Naive thymus-derived CD4-positive, alpha-beta T cell (primary cell): ENCODE data around the gene PPP3R2. TPM values are rescaled to one million over a fixed set of nuclear protein-coding genes. Genes with fewer than 3 reads are reported as not detected.

ENCODE experiments used
- ATAC-seq: fragments of 150-1000 bp; cut with Tn5 transposase; 2 replicates; pipeline ENCODE4 v1.10.0; 2021; ENCODE audit warnings: mild to moderate bottlenecking, moderate library complexity
- CTCF ChIA-PET: fragments of 350-600 bp; sonication (Branson Sonifier 250); formaldehyde crosslinking; loops from one replicate; lab custom pipeline; 2021; ENCODE audit warnings: antibody characterized with exemption; lab: Charles Lee
- POLR2A ChIA-PET: fragments of 350-600 bp; sonication (Branson Sonifier 250); formaldehyde crosslinking; loops from one replicate; lab custom pipeline; 2021; ENCODE audit warnings: antibody characterized with exemption, inconsistent platforms; lab: Charles Lee
- DNase-seq, 9 donors: peaks; one replicate each; pipeline versions ENCODE4 v3.0.0 to v3.0.0-alpha.2; 2020 to 2022; ENCODE audit warnings: mixed read lengths in 1 of 9
- H3K27ac ChIP-seq: one replicate; pipeline ENCODE4 v1.7.0; 2013; ENCODE audit warnings: mild to moderate bottlenecking, low read depth, low read length, moderate library complexity
- H3K27me3 ChIP-seq, 2 donors: one replicate each; pipeline ENCODE4 v1.7.0; 2013; ENCODE audit warnings: low read length in 2 of 2, mild to moderate bottlenecking in 2 of 2, moderate library complexity in 2 of 2; ENCODE audit not compliant: control insufficient read depth in 2 of 2, insufficient read depth in 2 of 2
- H3K36me3 ChIP-seq, 3 experiments: 1 replicate in 2 of 3; 2 replicates in 1 of 3; pipeline ENCODE4 v1.7.0; 2013; ENCODE audit warnings: low read length in 3 of 3, mild to moderate bottlenecking in 3 of 3, moderate library complexity in 1 of 3; ENCODE audit not compliant: insufficient read depth in 3 of 3, control insufficient read depth in 2 of 3
- H3K4me1 ChIP-seq, 2 donors: one replicate each; pipeline ENCODE4 v1.7.0; 2013; ENCODE audit warnings: low read length in 2 of 2, mild to moderate bottlenecking in 2 of 2, moderate library complexity in 1 of 2; ENCODE audit not compliant: control insufficient read depth in 2 of 2, insufficient read depth in 2 of 2
- H3K4me3 ChIP-seq: 2 replicates; pipeline ENCODE4 v1.7.0; 2013; ENCODE audit warnings: mild to moderate bottlenecking, low read length
- H3K9me3 ChIP-seq, 3 experiments: 1 replicate in 2 of 3; 2 replicates in 1 of 3; pipeline ENCODE4 v1.7.0; 2013; ENCODE audit warnings: low read length in 3 of 3; ENCODE audit not compliant: control insufficient read depth in 2 of 3
- H3K27ac Mint-ChIP-seq, 9 donors: one replicate each; pipeline ENCODE4 v1.8.0; 2020 to 2022; ENCODE audit warnings: mixed read lengths in 9 of 9, mild to moderate bottlenecking in 8 of 9, moderate library complexity in 5 of 9, inconsistent platforms in 2 of 9
- H3K27me3 Mint-ChIP-seq, 5 donors: one replicate each; pipeline ENCODE4 v1.8.0; 2021 to 2022; ENCODE audit warnings: mixed read lengths in 5 of 5, mild to moderate bottlenecking in 1 of 5
- H3K36me3 Mint-ChIP-seq, 5 donors: one replicate each; pipeline ENCODE4 v1.8.0; 2020 to 2022; ENCODE audit warnings: mixed read lengths in 5 of 5, mild to moderate bottlenecking in 3 of 5, inconsistent platforms in 1 of 5
- H3K4me1 Mint-ChIP-seq, 7 donors: one replicate each; pipeline ENCODE4 v1.8.0; 2020 to 2022; ENCODE audit warnings: mixed read lengths in 7 of 7, mild to moderate bottlenecking in 3 of 7, inconsistent platforms in 1 of 7
- H3K4me3 Mint-ChIP-seq, 10 donors: one replicate each; pipeline ENCODE4 v1.8.0; 2020 to 2022; ENCODE audit warnings: mild to moderate bottlenecking in 10 of 10, mixed read lengths in 10 of 10, moderate library complexity in 6 of 10, inconsistent platforms in 2 of 10
- H3K9me3 Mint-ChIP-seq, 11 donors: one replicate each; pipeline ENCODE4 v1.8.0; 2020 to 2022; ENCODE audit warnings: mixed read lengths in 11 of 11, mild to moderate bottlenecking in 4 of 11, inconsistent platforms in 1 of 11, moderate library complexity in 1 of 11
- intact Hi-C, 2 donors: fragments of 100-400 bp; cut with micrococcal nuclease; formaldehyde crosslinking; loops; one replicate each; pipeline ENCODE4 v1.15.1; 2023
- polyA plus RNA-seq, 2 donors: library from polyadenylated mRNA; unstranded; fragments of 300-500 nt; fragmentation: Illumina TruSeq; gene quantifications; one replicate each; pipeline ENCODE4 v1.2.3, GENCODE V29; 2021
- total RNA-seq, 6 experiments: library from RNA in 5 of 6; stranded (reverse) in 5 of 6; gene quantifications; 1 replicate in 5 of 6; 2 replicates in 1 of 6; pipeline ENCODE4 v1.2.3 and lab custom pipeline; 2021 to 2026

PPP3R2 gene
- total and polyA plus RNA-seq, 7 experiments from 2014 or later, result not detected

DNA sequence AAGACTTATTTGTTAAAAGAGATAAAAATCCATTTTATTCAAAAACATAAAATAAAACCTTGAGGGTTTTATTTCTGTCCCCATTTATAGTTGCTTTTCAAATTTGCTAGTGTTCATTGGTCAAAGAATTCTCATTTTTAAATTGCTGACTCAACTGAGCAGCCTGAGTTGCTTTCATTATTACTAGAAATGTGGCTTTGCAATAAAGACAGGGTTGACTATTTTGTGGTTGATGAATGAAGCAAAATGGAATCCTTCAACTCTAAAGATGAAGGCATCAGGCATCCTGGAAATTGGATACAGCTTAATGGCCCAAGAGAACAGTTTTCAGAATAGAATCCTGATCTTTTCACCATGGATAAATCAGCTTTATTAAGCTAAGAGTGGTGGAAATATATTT is 23.9 kb upstream of the PPP3R2 start:
- no peak for ATAC-seq
- Histone ChIP-seq H3K27ac (no peak overlapping the region), H3K4me3 (no peak overlapping the region), H3K27me3 (no peaks in the 10 kb centered on the region), H3K9me3 (no peaks in the 10 kb centered on the region), H3K36me3 (no peaks in the 10 kb centered on the region), H3K4me1 (no peaks in the 10 kb centered on the region)
- no peak for DNase-seq
- Mint-ChIP-seq H3K27me3 (peaks cover 0 to 2% (median 0%) of the 10 kb centered on the region in 5 donors), H3K4me3 (no peak overlapping the region), H3K27ac (no peak overlapping the region), H3K9me3 (peaks cover 0 to 4% (median 0%) of the 10 kb centered on the region in 11 donors), H3K36me3 (no peaks in the 10 kb centered on the region), H3K4me1 (no peaks in the 10 kb centered on the region)
- intact Hi-C loops, result no loop called here
- CTCF ChIA-PET, result no interaction called here
- POLR2A ChIA-PET, result no interaction called here

DNA sequence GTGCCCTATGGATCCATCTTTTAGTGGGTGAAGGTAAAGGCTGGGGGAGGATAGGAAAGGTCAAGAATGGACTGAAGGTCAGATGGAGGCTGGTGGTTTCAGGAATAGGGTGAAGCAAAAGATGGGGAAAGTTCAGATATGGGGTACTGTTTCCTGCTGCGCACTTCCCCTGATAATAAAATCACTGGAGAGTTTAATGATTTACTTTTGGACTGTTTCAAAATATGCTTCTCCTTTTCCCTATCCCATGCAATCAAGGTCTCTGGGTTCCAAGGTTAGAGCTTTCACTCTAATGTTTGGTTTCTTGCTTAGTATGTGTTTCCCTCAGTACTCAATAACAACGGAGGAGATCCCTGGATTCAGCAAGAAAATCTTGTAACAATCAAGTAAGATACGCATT is 10.8 kb upstream of the PPP3R2 start:
- no peaks in the 10 kb centered on the region for H3K27me3 ChIP-seq
- H3K27me3 Mint-ChIP-seq, result peaks cover 4 to 18% (median 7%) of the 10 kb centered on the region in 5 donors
- no peak overlapping the region for H3K27ac ChIP-seq
- ChIA-PET POLR2A (no interaction called here), CTCF (no interaction called here)
- peaks cover 0 to 6% (median 4%) of the 10 kb centered on the region in 7 donors for H3K4me1 Mint-ChIP-seq
- H3K36me3 ChIP-seq, result no peaks in the 10 kb centered on the region
- no peak overlapping the region for H3K4me3 Mint-ChIP-seq
- no peaks in the 10 kb centered on the region for H3K36me3 Mint-ChIP-seq
- ATAC-seq (no peak), DNase-seq (no peak)
- no peaks in the 10 kb centered on the region for H3K9me3 Mint-ChIP-seq
- no peaks in the 10 kb centered on the region for H3K4me1 ChIP-seq
- intact Hi-C loops, result no loop called here
- H3K9me3 ChIP-seq, result no peaks in the 10 kb centered on the region
- H3K4me3 ChIP-seq, result no peak overlapping the region
- no peak overlapping the region for H3K27ac Mint-ChIP-seq

DNA sequence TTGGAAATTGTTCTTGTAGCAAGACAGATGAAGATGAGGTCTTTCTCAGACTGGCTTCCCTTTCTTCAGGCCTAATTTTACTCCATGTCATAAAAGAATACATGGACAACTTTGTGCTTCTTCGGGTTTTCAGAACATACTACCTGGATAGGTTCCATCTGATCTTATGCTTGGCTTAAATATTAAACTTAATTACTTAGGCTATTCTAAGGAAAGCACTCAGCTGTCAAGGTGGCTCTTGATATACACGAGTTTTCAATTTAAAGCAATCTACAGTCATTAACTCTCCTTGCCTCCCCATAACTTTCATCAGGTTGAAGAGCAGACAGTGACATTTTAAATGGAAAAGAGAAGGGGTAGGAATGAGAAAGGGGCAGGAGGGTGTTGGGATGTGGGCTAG is 9.5 kb upstream of the PPP3R2 start:
- Histone ChIP-seq H3K4me3 (no peak overlapping the region), H3K4me1 (no peaks in the 10 kb centered on the region), H3K27me3 (no peaks in the 10 kb centered on the region), H3K27ac (no peak overlapping the region), H3K9me3 (no peaks in the 10 kb centered on the region), H3K36me3 (no peaks in the 10 kb centered on the region)
- peaks cover 0 to 6% (median 4%) of the 10 kb centered on the region in 7 donors for H3K4me1 Mint-ChIP-seq
- no peak overlapping the region for H3K27ac Mint-ChIP-seq
- intact Hi-C loops, result no loop called here
- ChIA-PET CTCF (interaction anchor here (1.2 kb wide), 1 partner anchor 124 kb away, joined by 5 read pairs; no protein-coding TSS in a partner anchor), POLR2A (no interaction called here)
- no peak for ATAC-seq
- DNase-seq, result no peak
- no peaks in the 10 kb centered on the region for H3K36me3 Mint-ChIP-seq
- H3K27me3 Mint-ChIP-seq, result peaks cover 4 to 18% (median 7%) of the 10 kb centered on the region in 5 donors
- H3K4me3 Mint-ChIP-seq, result no peak overlapping the region
- no peaks in the 10 kb centered on the region for H3K9me3 Mint-ChIP-seq

DNA sequence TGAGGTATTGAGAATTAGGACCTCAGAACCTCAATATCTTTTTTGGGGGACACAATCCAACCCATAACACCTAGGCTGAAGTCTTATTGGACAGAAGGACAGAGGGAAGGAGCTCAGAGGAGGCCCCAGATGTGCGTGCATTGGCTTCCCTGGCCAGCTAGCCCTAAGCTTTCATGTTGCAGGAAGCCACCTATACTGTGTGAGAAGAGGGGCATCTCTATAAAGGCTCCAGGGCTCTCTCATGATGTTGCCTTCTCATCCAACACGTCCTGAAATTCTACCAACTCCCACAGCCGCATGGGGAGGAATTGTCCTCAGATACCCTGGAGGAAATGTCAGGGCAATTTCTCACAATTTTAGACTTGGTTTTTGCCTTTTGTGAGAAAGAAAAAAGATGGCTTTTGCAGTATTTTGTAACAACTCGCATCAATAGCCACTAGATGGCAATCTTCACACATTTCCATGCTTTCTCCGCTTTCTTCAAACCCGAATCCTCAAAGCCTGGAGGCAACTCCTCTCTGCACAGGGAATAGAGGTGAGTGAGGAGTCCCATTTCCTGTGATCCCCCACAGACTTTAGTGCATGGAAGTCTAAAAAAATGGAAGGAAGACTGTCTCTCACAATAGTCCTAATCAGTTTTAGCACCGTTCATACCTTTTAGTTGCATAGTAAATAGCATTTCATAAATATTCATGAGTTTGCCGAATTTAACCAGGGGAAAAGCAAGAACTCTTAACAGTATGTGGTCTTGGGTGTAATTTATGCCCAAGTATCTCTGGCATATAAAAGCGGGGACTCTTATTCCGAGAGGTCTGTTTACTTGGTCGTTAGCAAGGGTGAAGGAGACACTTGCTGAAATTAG is 7.4 kb upstream of the PPP3R2 start:
- DNase-seq (peak in 7 of 9 donors; percentile 11 to 45 (median 40)), ATAC-seq (peak; percentile 66)
- no peaks in the 10 kb centered on the region for H3K9me3 ChIP-seq
- no peak overlapping the region for H3K4me3 ChIP-seq
- ChIA-PET POLR2A (no interaction called here), CTCF (interaction anchor here (0.9 to 2.8 kb wide), 4 partner anchors 29 to 37 kb away, joined by 3 to 8 read pairs (median 6); no protein-coding TSS in a partner anchor)
- H3K4me1 ChIP-seq, result no peaks in the 10 kb centered on the region
- intact Hi-C loops, result loop anchor here (1.0 to 2.0 kb wide), 3 partner anchors 31 to 127 kb away; no protein-coding TSS in a partner anchor
- no peaks in the 10 kb centered on the region for H3K9me3 Mint-ChIP-seq
- H3K27ac ChIP-seq, result no peak overlapping the region
- H3K27me3 ChIP-seq, result no peaks in the 10 kb centered on the region
- peaks cover 0 to 6% (median 4%) of the 10 kb centered on the region in 7 donors for H3K4me1 Mint-ChIP-seq
- H3K27ac Mint-ChIP-seq, result peak overlapping the region in 1 of 9 donors; percentile 80
- peaks cover 0 to 17% (median 4%) of the 10 kb centered on the region in 5 donors for H3K27me3 Mint-ChIP-seq
- H3K36me3 ChIP-seq, result no peaks in the 10 kb centered on the region
- H3K4me3 Mint-ChIP-seq, result peak overlapping the region in 7 of 10 donors; percentile 26 to 78 (median 68)
- no peaks in the 10 kb centered on the region for H3K36me3 Mint-ChIP-seq

DNA sequence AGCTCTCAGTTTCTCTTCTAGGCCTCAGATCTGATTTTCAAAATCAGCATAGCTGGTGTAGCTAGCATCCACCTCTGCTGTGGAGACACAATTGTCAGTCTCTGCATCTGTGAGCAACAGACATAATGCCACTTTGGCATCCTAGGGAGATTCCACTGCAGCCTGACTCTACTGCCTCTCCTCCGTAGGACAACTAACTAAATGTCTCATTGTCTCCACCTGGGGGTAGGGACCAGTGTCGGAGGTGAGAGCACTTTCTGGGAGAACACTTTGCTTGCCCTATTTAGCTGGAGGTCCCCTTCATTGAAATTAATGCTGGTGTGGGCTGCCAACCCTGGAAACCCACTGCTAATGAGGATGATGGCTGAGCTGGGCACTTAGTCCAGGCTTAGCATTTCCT is 1.4 kb downstream of the PPP3R2 start:
- Histone ChIP-seq H3K4me3 (no peak overlapping the region), H3K9me3 (no peaks in the 10 kb centered on the region), H3K27ac (no peak overlapping the region), H3K27me3 (no peaks in the 10 kb centered on the region), H3K36me3 (no peaks in the 10 kb centered on the region), H3K4me1 (no peaks in the 10 kb centered on the region)
- H3K4me3 Mint-ChIP-seq, result no peak overlapping the region
- intact Hi-C loops, result no loop called here
- H3K27me3 Mint-ChIP-seq, result peaks cover 0 to 4% (median 0%) of the 10 kb centered on the region in 5 donors
- no peaks in the 10 kb centered on the region for H3K36me3 Mint-ChIP-seq
- H3K9me3 Mint-ChIP-seq, result no peaks in the 10 kb centered on the region
- no peak overlapping the region for H3K27ac Mint-ChIP-seq
- DNase-seq (no peak), ATAC-seq (no peak)
- H3K4me1 Mint-ChIP-seq, result peaks cover 0 to 8% (median 0%) of the 10 kb centered on the region in 7 donors
- POLR2A ChIA-PET, result no interaction called here
- CTCF ChIA-PET, result interaction anchor here (1.4 kb wide), 1 partner anchor 30 kb away, joined by 3 read pairs; no protein-coding TSS in a partner anchor

DNA sequence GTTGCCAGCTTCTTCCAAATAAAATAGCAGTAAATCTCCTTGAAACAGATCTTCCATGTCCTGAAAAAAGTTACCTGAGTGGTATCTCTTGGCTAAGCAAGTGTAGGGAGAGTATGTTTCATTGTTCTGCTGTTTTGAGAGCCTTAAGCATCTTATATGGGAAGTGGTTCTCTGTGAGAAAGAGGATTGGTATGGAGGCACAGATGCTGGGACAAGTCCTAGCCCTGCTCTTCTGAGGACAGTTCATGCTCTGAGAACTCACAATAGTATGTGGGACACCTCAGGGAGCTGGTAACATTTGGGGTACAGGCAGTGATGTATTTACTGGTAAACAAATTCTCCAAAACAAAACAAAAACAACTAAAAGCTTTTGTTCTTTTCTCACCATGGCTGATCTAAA is 2.0 kb downstream of the PPP3R2 start:
- CTCF ChIA-PET, result interaction anchor here (1.4 kb wide), 1 partner anchor 29 kb away, joined by 3 read pairs; no protein-coding TSS in a partner anchor
- H3K9me3 Mint-ChIP-seq, result no peaks in the 10 kb centered on the region
- DNase-seq (no peak), ATAC-seq (no peak)
- H3K4me3 Mint-ChIP-seq, result no peak overlapping the region
- H3K4me1 ChIP-seq, result no peaks in the 10 kb centered on the region
- intact Hi-C loops, result no loop called here
- no peak overlapping the region for H3K27ac ChIP-seq
- H3K4me1 Mint-ChIP-seq, result peaks cover 0 to 8% (median 0%) of the 10 kb centered on the region in 7 donors
- POLR2A ChIA-PET, result no interaction called here
- no peaks in the 10 kb centered on the region for H3K9me3 ChIP-seq
- H3K27me3 ChIP-seq, result no peaks in the 10 kb centered on the region
- H3K27ac Mint-ChIP-seq, result peak overlapping the region in 2 of 9 donors; percentile 51
- no peak overlapping the region for H3K4me3 ChIP-seq
- peaks cover 0 to 4% (median 0%) of the 10 kb centered on the region in 5 donors for H3K27me3 Mint-ChIP-seq
- no peaks in the 10 kb centered on the region for H3K36me3 ChIP-seq
- no peaks in the 10 kb centered on the region for H3K36me3 Mint-ChIP-seq
